Naive thymus-derived CD4-positive, alpha-beta T cell (primary cell): ENCODE measurements around the gene CBL. TPM values are rescaled to one million over a fixed set of nuclear protein-coding genes. Genes with fewer than 3 reads are reported as not detected.

Experiments used
- ATAC-seq: fragments of 150-1000 bp; cut with Tn5 transposase; 2 replicates; pipeline ENCODE4 v1.10.0; 2021; ENCODE audit warnings: mild to moderate bottlenecking, moderate library complexity
- CTCF ChIA-PET: fragments of 350-600 bp; sonication (Branson Sonifier 250); formaldehyde crosslinking; loops from one replicate; lab custom pipeline; 2021; ENCODE audit warnings: antibody characterized with exemption; lab: Charles Lee
- POLR2A ChIA-PET: fragments of 350-600 bp; sonication (Branson Sonifier 250); formaldehyde crosslinking; loops from one replicate; lab custom pipeline; 2021; ENCODE audit warnings: antibody characterized with exemption, inconsistent platforms; lab: Charles Lee
- DNase-seq, 9 donors: peaks; one replicate each; pipeline versions ENCODE4 v3.0.0 to v3.0.0-alpha.2; 2020 to 2022; ENCODE audit warnings: mixed read lengths in 1 of 9
- H3K27ac ChIP-seq: one replicate; pipeline ENCODE4 v1.7.0; 2013; ENCODE audit warnings: mild to moderate bottlenecking, low read depth, low read length, moderate library complexity
- H3K27me3 ChIP-seq, 2 donors: one replicate each; pipeline ENCODE4 v1.7.0; 2013; ENCODE audit warnings: low read length in 2 of 2, mild to moderate bottlenecking in 2 of 2, moderate library complexity in 2 of 2; ENCODE audit not compliant: control insufficient read depth in 2 of 2, insufficient read depth in 2 of 2
- H3K36me3 ChIP-seq, 3 experiments: 1 replicate in 2 of 3; 2 replicates in 1 of 3; pipeline ENCODE4 v1.7.0; 2013; ENCODE audit warnings: low read length in 3 of 3, mild to moderate bottlenecking in 3 of 3, moderate library complexity in 1 of 3; ENCODE audit not compliant: insufficient read depth in 3 of 3, control insufficient read depth in 2 of 3
- H3K4me1 ChIP-seq, 2 donors: one replicate each; pipeline ENCODE4 v1.7.0; 2013; ENCODE audit warnings: low read length in 2 of 2, mild to moderate bottlenecking in 2 of 2, moderate library complexity in 1 of 2; ENCODE audit not compliant: control insufficient read depth in 2 of 2, insufficient read depth in 2 of 2
- H3K4me3 ChIP-seq: 2 replicates; pipeline ENCODE4 v1.7.0; 2013; ENCODE audit warnings: mild to moderate bottlenecking, low read length
- H3K9me3 ChIP-seq, 3 experiments: 1 replicate in 2 of 3; 2 replicates in 1 of 3; pipeline ENCODE4 v1.7.0; 2013; ENCODE audit warnings: low read length in 3 of 3; ENCODE audit not compliant: control insufficient read depth in 2 of 3
- H3K27ac Mint-ChIP-seq, 9 donors: one replicate each; pipeline ENCODE4 v1.8.0; 2020 to 2022; ENCODE audit warnings: mixed read lengths in 9 of 9, mild to moderate bottlenecking in 8 of 9, moderate library complexity in 5 of 9, inconsistent platforms in 2 of 9
- H3K27me3 Mint-ChIP-seq, 5 donors: one replicate each; pipeline ENCODE4 v1.8.0; 2021 to 2022; ENCODE audit warnings: mixed read lengths in 5 of 5, mild to moderate bottlenecking in 1 of 5
- H3K36me3 Mint-ChIP-seq, 5 donors: one replicate each; pipeline ENCODE4 v1.8.0; 2020 to 2022; ENCODE audit warnings: mixed read lengths in 5 of 5, mild to moderate bottlenecking in 3 of 5, inconsistent platforms in 1 of 5
- H3K4me1 Mint-ChIP-seq, 7 donors: one replicate each; pipeline ENCODE4 v1.8.0; 2020 to 2022; ENCODE audit warnings: mixed read lengths in 7 of 7, mild to moderate bottlenecking in 3 of 7, inconsistent platforms in 1 of 7
- H3K4me3 Mint-ChIP-seq, 10 donors: one replicate each; pipeline ENCODE4 v1.8.0; 2020 to 2022; ENCODE audit warnings: mild to moderate bottlenecking in 10 of 10, mixed read lengths in 10 of 10, moderate library complexity in 6 of 10, inconsistent platforms in 2 of 10
- H3K9me3 Mint-ChIP-seq, 11 donors: one replicate each; pipeline ENCODE4 v1.8.0; 2020 to 2022; ENCODE audit warnings: mixed read lengths in 11 of 11, mild to moderate bottlenecking in 4 of 11, inconsistent platforms in 1 of 11, moderate library complexity in 1 of 11
- intact Hi-C, 2 donors: fragments of 100-400 bp; cut with micrococcal nuclease; formaldehyde crosslinking; loops; one replicate each; pipeline ENCODE4 v1.15.1; 2023
- polyA plus RNA-seq, 2 donors: library from polyadenylated mRNA; unstranded; fragments of 300-500 nt; fragmentation: Illumina TruSeq; gene quantifications; one replicate each; pipeline ENCODE4 v1.2.3, GENCODE V29; 2021
- total RNA-seq, 6 experiments: library from RNA in 5 of 6; stranded (reverse) in 5 of 6; gene quantifications; 1 replicate in 5 of 6; 2 replicates in 1 of 6; pipeline ENCODE4 v1.2.3 and lab custom pipeline; 2021 to 2026

Gene CBL
- total and polyA plus RNA-seq, 7 experiments from 2014 or later, result 17.5 to 51.8 (median 39.8) TPM

DNA sequence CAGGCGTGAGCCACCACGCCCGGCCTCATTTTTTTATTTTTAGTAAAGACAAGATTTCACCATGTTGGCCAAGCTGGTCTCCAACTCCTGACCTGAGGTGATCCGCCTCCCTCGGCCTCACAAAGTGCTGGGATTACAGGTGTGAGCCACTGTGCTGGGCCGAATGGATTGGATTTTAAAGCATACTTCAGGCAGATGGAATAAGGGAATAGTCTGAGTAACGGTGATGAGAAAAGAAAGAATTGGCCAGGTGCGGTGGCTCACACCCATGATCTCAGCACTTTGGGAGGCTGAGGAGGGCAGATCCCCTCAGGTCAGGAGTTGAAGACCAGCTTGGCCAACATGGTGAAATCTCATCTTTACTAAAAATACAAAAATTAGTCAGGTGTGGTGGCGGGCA, 2.1 kb upstream of the CBL start:
- Histone ChIP-seq H3K36me3 (peaks cover 0 to 4% (median 0%) of the 10 kb centered on the region in 3 experiments), H3K4me1 (peaks cover 7 to 17% of the 10 kb centered on the region in 2 donors), H3K27ac (no peak overlapping the region), H3K27me3 (no peaks in the 10 kb centered on the region), H3K4me3 (no peak overlapping the region), H3K9me3 (no peaks in the 10 kb centered on the region)
- CTCF ChIA-PET, result interaction anchor here (1.0 to 4.6 kb wide), 4 partner anchors 59 to 119 kb away, joined by 5 to 64 read pairs (median 26); no protein-coding TSS in a partner anchor
- no peak for DNase-seq
- peaks cover 0 to 3% (median 0%) of the 10 kb centered on the region in 5 donors for H3K27me3 Mint-ChIP-seq
- H3K4me3 Mint-ChIP-seq, result no peak overlapping the region
- ATAC-seq, result no peak
- peaks cover 10 to 33% (median 27%) of the 10 kb centered on the region in 7 donors for H3K4me1 Mint-ChIP-seq
- H3K36me3 Mint-ChIP-seq, result peaks cover 0 to 5% (median 0%) of the 10 kb centered on the region in 5 donors
- no peaks in the 10 kb centered on the region for H3K9me3 Mint-ChIP-seq
- intact Hi-C loops, result loop anchor here in 1 of 2 donors (2.0 kb wide), 1 partner anchor 137 kb away; the partner anchor contains the start of gene VPS11
- peak overlapping the region in 1 of 9 donors; percentile 72 for H3K27ac Mint-ChIP-seq
- POLR2A ChIA-PET, result interaction anchor here (0.8 to 2.3 kb wide), 5 partner anchors 12 to 147 kb away, joined by 3 to 11 read pairs (median 6); partner anchors contain the start of gene HYOU1

DNA sequence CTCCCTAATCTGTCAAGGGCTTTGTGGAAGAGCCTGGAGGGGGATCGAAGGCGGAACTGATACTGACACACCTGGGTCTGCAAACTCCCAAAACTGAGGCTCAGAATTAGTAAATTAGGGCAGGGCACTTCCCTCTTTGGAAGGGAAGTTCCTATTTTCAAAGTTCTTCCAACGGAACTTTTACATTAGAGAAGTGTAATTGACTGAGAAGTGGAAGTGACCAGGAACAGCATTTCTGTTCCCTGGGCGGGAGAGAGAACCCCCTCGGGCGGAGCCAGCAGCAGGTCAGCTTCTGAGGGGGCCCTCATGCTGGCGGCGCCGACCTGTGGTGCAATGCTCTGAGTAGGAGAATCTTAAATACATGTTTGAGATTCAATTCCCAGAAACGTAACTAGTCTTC, 1.1 kb upstream of the CBL start:
- Mint-ChIP-seq H3K4me1 (peaks cover 18 to 44% (median 37%) of the 10 kb centered on the region in 7 donors), H3K9me3 (no peaks in the 10 kb centered on the region), H3K27ac (peak overlapping the region in 5 of 9 donors; percentile 26 to 90 (median 72)), H3K4me3 (peak overlapping the region in 9 of 10 donors; percentile 12 to 99 (median 82)), H3K36me3 (peaks cover 0 to 5% (median 0%) of the 10 kb centered on the region in 5 donors), H3K27me3 (peaks cover 0 to 3% (median 0%) of the 10 kb centered on the region in 5 donors)
- Histone ChIP-seq H3K4me3 (no peak overlapping the region), H3K4me1 (peaks cover 7 to 22% of the 10 kb centered on the region in 2 donors), H3K27ac (no peak overlapping the region), H3K36me3 (peaks cover 0 to 4% (median 0%) of the 10 kb centered on the region in 3 experiments), H3K27me3 (no peaks in the 10 kb centered on the region), H3K9me3 (no peaks in the 10 kb centered on the region)
- ChIA-PET CTCF (interaction anchor here (0.8 to 4.6 kb wide), 9 partner anchors 22 to 118 kb away, joined by 4 to 64 read pairs (median 7); no protein-coding TSS in a partner anchor), POLR2A (interaction anchor here (0.6 to 3.4 kb wide), 14 partner anchors 12 to 265 kb away, joined by 3 to 30 read pairs (median 8); no protein-coding TSS in a partner anchor)
- DNase-seq (no peak), ATAC-seq (no peak)
- intact Hi-C loops, result loop anchor here (1.0 to 5.0 kb wide), 7 partner anchors 37 to 176 kb away; partner anchors contain the start of genes SLC37A4 (in 1 of the 2), USP2 (in 1 of the 2) and VPS11 (in 1 of the 2)

GRCh38 chr11:119206511-119207414, 624 bp downstream of the CBL start:
- Mint-ChIP-seq H3K36me3 (peaks cover 0 to 5% (median 0%) of the 10 kb centered on the region in 5 donors), H3K27ac (peak overlapping the region; percentile 86 to 98 (median 94)), H3K27me3 (no peaks in the 10 kb centered on the region), H3K4me1 (peaks cover 18 to 58% (median 42%) of the 10 kb centered on the region in 7 donors), H3K9me3 (no peaks in the 10 kb centered on the region), H3K4me3 (peak overlapping the region; percentile 88 to 100 (median 98))
- intact Hi-C loops, result loop anchor here (1.0 to 5.0 kb wide), 8 partner anchors 16 to 188 kb away; partner anchors contain the start of genes NLRX1 (in 1 of the 2), RPS25 (in 1 of the 2) and TRAPPC4 (in 1 of the 2)
- Histone ChIP-seq H3K4me1 (peaks cover 7 to 23% of the 10 kb centered on the region in 2 donors), H3K36me3 (peaks cover 0 to 4% (median 0%) of the 10 kb centered on the region in 3 experiments), H3K27me3 (no peaks in the 10 kb centered on the region), H3K9me3 (no peaks in the 10 kb centered on the region), H3K27ac (peak overlapping the region; percentile 91), H3K4me3 (peak overlapping the region; percentile 88)
- ATAC-seq (no peak), DNase-seq (peak in 8 of 9 donors; percentile 28 to 81 (median 36))
- CTCF ChIA-PET, result interaction anchor here (0.6 to 4.6 kb wide), 22 partner anchors 9 to 188 kb away, joined by 3 to 64 read pairs (median 4); partner anchors contain the start of genes DPAGT1, RPS25 and TRAPPC4
- POLR2A ChIA-PET, result interaction anchor here (0.5 to 3.4 kb wide), 19 partner anchors 8 to 131 kb away, joined by 3 to 30 read pairs (median 4); partner anchors contain the start of gene RNF26

DNA sequence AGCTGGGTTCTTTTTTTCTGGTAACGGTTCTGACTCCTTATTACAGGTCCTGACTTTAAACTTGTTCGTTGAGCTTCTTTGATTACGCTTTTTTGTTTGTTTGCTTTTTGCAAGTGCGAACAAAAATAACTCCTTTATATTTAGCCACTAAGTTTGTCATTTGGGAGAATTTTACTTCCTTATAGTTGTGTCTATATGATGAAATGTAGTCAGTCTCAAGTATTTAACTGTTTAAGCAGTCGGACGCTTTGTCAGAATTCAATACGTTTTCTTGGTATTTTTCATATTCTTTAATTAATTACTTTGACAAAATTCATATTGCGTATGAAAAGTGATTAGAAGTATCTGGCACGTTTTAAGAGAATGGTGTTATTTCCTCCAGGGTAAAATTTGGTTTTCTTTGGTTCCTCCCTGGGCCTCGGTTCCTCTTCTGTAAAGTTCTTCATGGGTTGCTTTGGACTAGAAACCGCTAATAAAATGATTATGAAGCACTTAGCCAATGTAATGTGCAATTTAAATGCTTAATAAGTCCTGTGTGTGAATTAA, 1.3 kb downstream of the CBL start:
- Mint-ChIP-seq H3K27me3 (no peaks in the 10 kb centered on the region), H3K27ac (peak overlapping the region; percentile 86 to 98 (median 94)), H3K36me3 (peaks cover 0 to 5% (median 0%) of the 10 kb centered on the region in 5 donors), H3K4me3 (peak overlapping the region; percentile 88 to 100 (median 98)), H3K9me3 (no peaks in the 10 kb centered on the region), H3K4me1 (peaks cover 18 to 58% (median 42%) of the 10 kb centered on the region in 7 donors)
- Histone ChIP-seq H3K36me3 (peaks cover 0 to 4% (median 0%) of the 10 kb centered on the region in 3 experiments), H3K4me3 (peak overlapping the region; percentile 88), H3K9me3 (no peaks in the 10 kb centered on the region), H3K27ac (peak overlapping the region; percentile 91), H3K27me3 (no peaks in the 10 kb centered on the region), H3K4me1 (peaks cover 7 to 23% of the 10 kb centered on the region in 2 donors)
- POLR2A ChIA-PET, result interaction anchor here (0.6 to 3.4 kb wide), 10 partner anchors 21 to 113 kb away, joined by 4 to 30 read pairs (median 8); no protein-coding TSS in a partner anchor
- intact Hi-C loops, result loop anchor here (2.0 to 5.0 kb wide), 5 partner anchors 15 to 130 kb away; partner anchors contain the start of gene NLRX1 (in 1 of the 2)
- CTCF ChIA-PET, result interaction anchor here (0.6 to 4.6 kb wide), 9 partner anchors 11 to 130 kb away, joined by 3 to 64 read pairs (median 6); no protein-coding TSS in a partner anchor
- no peak for ATAC-seq
- peak in 1 of 9 donors; percentile 20 for DNase-seq

GRCh38 chr11:119209186-119209585, 3.0 kb downstream of the CBL start:
- Histone ChIP-seq H3K27ac (no peak overlapping the region), H3K36me3 (peaks cover 0 to 4% (median 0%) of the 10 kb centered on the region in 3 experiments), H3K27me3 (no peaks in the 10 kb centered on the region), H3K4me1 (peaks cover 7 to 23% of the 10 kb centered on the region in 2 donors), H3K9me3 (no peaks in the 10 kb centered on the region), H3K4me3 (no peak overlapping the region)
- Mint-ChIP-seq H3K36me3 (peaks cover 0 to 7% (median 0%) of the 10 kb centered on the region in 5 donors), H3K9me3 (no peaks in the 10 kb centered on the region), H3K27ac (peak overlapping the region in 4 of 9 donors; percentile 12 to 76 (median 46)), H3K4me3 (peak overlapping the region in 6 of 10 donors; percentile 33 to 97 (median 56)), H3K27me3 (no peaks in the 10 kb centered on the region), H3K4me1 (peaks cover 24 to 69% (median 55%) of the 10 kb centered on the region in 7 donors)
- DNase-seq, result no peak
- intact Hi-C loops, result loop anchor here (5.0 kb wide), 2 partner anchors 33 to 128 kb away; no protein-coding TSS in a partner anchor
- no peak for ATAC-seq
- CTCF ChIA-PET, result interaction anchor here (0.9 to 2.7 kb wide), 4 partner anchors 13 to 75 kb away, joined by 3 to 9 read pairs (median 4); no protein-coding TSS in a partner anchor
- POLR2A ChIA-PET, result interaction anchor here (0.6 to 1.8 kb wide), 5 partner anchors 32 to 213 kb away, joined by 3 to 4 read pairs (median 3); no protein-coding TSS in a partner anchor
